Measurements from ENCODE around the gene PDZD8. TPM values are rescaled to one million over a fixed set of nuclear protein-coding genes. Genes with fewer than 3 reads are reported as not detected.
A peak's percentile ranks its signal among the peaks of the same experiment; 100 is the strongest.

Gene PDZD8
- total and polyA plus RNA-seq, 5 donors, result 3.7 to 25.9 (median 24.0) TPM

GRCh38 chr10:117411479-117412399 is 36.5 kb upstream of the PDZD8 start:
- Histone ChIP-seq H3K4me3 (ENCODE audit: low read length) (no peak overlapping the region), H3K27ac (ENCODE audit: low read length) (no peak overlapping the region), H3K27me3 (ENCODE audit: control insufficient read depth, insufficient read depth) (no peaks in the 10 kb centered on the region), H3K4me1 (ENCODE audit: control insufficient read depth, insufficient read depth, low read length) (no peaks in the 10 kb centered on the region), H3K9me3 (ENCODE audit: control insufficient read depth, low read length) (no peaks in the 10 kb centered on the region)
- peak in 1 of 3 donors; percentile 71 for DNase-seq
- WGBS, result 63% methylated on average over 8 of the region's 8 CpGs
- no peak for ATAC-seq
- intact Hi-C loops (cut with DNase I), result no loop called here

DNA sequence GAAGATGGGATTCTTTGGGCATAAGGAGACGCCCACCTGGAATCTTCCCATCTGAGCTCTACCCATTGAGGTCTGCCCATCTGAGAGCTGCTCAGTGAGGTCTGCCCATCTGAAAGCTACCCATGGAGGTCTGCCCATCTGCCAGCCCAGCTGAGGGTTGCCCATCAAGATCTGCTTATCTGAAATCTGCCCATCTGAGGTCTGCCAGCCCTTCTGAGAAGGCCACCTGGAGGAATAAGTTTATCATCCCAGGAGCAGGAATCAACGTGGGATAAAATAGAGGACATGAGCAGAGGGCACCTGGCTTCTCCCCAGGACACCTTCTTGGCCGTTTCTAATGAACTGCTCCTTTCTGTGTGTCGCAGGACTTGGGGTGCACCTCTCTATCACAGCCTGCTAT is 35.3 kb upstream of the PDZD8 start:
- no peaks in the 10 kb centered on the region for H3K9me3 ChIP-seq (ENCODE audit: control insufficient read depth, low read length)
- DNase-seq (no peak), ATAC-seq (no peak)
- no peak overlapping the region for H3K4me3 ChIP-seq (ENCODE audit: low read length)
- no peaks in the 10 kb centered on the region for H3K27me3 ChIP-seq (ENCODE audit: control insufficient read depth, insufficient read depth)
- intact Hi-C loops (cut with DNase I), result no loop called here
- H3K27ac ChIP-seq (ENCODE audit: low read length), result no peak overlapping the region
- H3K4me1 ChIP-seq (ENCODE audit: control insufficient read depth, insufficient read depth, low read length), result no peaks in the 10 kb centered on the region
- 82% methylated on average over 4 of the region's 4 CpGs for WGBS

DNA sequence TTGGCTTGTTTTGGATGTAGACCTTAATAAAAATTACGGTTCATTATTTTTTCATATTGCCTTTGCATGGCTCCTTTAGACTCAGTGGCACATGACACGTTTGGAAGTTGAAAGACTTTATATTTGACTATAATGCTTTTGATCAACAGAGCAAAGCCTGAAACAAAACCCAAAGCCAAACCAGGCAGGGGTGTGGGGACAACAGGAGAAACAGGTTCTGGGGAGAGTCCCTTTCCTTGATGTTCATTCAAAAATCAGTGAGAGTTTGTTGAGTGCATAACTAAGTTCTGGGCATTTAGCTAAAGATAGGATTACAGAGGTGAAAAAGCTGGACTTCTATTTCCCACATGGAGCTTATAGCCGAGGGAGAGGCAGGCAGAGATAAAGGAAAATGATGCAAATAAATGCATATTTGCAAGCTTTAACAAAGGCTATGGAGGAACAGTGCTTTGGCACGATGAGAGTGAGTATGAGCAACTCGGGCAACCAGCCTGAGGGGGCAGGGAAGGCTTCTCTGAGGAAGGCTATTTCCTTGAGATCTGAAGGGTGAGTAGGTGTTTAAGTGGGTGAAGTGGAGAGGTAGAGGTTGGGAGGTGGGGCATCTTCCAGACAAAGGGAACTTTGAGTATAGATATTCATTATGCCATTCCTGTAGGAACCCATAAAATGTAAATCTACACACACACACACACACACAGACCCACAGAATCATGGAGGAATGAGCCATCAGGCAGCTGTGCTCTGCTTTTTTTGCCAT is 34.5 kb upstream of the PDZD8 start:
- intact Hi-C loops (cut with DNase I), result no loop called here
- Histone ChIP-seq H3K27me3 (ENCODE audit: control insufficient read depth, insufficient read depth) (no peaks in the 10 kb centered on the region), H3K9me3 (ENCODE audit: control insufficient read depth, low read length) (no peaks in the 10 kb centered on the region), H3K27ac (ENCODE audit: low read length) (no peak overlapping the region), H3K4me1 (ENCODE audit: control insufficient read depth, insufficient read depth, low read length) (no peaks in the 10 kb centered on the region), H3K4me3 (ENCODE audit: low read length) (no peak overlapping the region)
- 76% methylated on average over 5 of the region's 5 CpGs for WGBS
- no peak for DNase-seq
- ATAC-seq, result no peak

GRCh38 chr10:117408436-117409384 is 33.5 kb upstream of the PDZD8 start:
- no peak overlapping the region for H3K4me3 ChIP-seq (ENCODE audit: low read length)
- intact Hi-C loops (cut with DNase I), result no loop called here
- no peak overlapping the region for H3K27ac ChIP-seq (ENCODE audit: low read length)
- H3K27me3 ChIP-seq (ENCODE audit: control insufficient read depth, insufficient read depth), result no peaks in the 10 kb centered on the region
- no peaks in the 10 kb centered on the region for H3K4me1 ChIP-seq (ENCODE audit: control insufficient read depth, insufficient read depth, low read length)
- H3K9me3 ChIP-seq (ENCODE audit: control insufficient read depth, low read length), result no peaks in the 10 kb centered on the region
- 61% methylated on average over 5 of the region's 5 CpGs for WGBS
- DNase-seq, result no peak
- no peak for ATAC-seq

GRCh38 chr10:117405730-117406129 is 30.5 kb upstream of the PDZD8 start:
- Histone ChIP-seq H3K9me3 (ENCODE audit: control insufficient read depth, low read length) (no peaks in the 10 kb centered on the region), H3K4me1 (ENCODE audit: control insufficient read depth, insufficient read depth, low read length) (no peaks in the 10 kb centered on the region), H3K27me3 (ENCODE audit: control insufficient read depth, insufficient read depth) (no peaks in the 10 kb centered on the region), H3K27ac (ENCODE audit: low read length) (no peak overlapping the region), H3K4me3 (ENCODE audit: low read length) (no peak overlapping the region)
- intact Hi-C loops (cut with DNase I), result no loop called here
- ATAC-seq, result no peak
- 79% methylated on average over 3 of the region's 3 CpGs for WGBS
- DNase-seq, result no peak

GRCh38 chr10:117400329-117400728 is 25.1 kb upstream of the PDZD8 start:
- WGBS, result 90% methylated on average over 3 of the region's 3 CpGs
- no peaks in the 10 kb centered on the region for H3K27me3 ChIP-seq (ENCODE audit: control insufficient read depth, insufficient read depth)
- ATAC-seq (no peak), DNase-seq (no peak)
- no peak overlapping the region for H3K4me3 ChIP-seq (ENCODE audit: low read length)
- no peaks in the 10 kb centered on the region for H3K4me1 ChIP-seq (ENCODE audit: control insufficient read depth, insufficient read depth, low read length)
- no peaks in the 10 kb centered on the region for H3K9me3 ChIP-seq (ENCODE audit: control insufficient read depth, low read length)
- H3K27ac ChIP-seq (ENCODE audit: low read length), result no peak overlapping the region
- intact Hi-C loops (cut with DNase I), result no loop called here

GRCh38 chr10:117399341-117400196 is 24.3 kb upstream of the PDZD8 start:
- H3K4me3 ChIP-seq (ENCODE audit: low read length), result no peak overlapping the region
- no peak overlapping the region for H3K27ac ChIP-seq (ENCODE audit: low read length)
- WGBS, result 79% methylated on average over 6 of the region's 6 CpGs
- intact Hi-C loops (cut with DNase I), result no loop called here
- H3K4me1 ChIP-seq (ENCODE audit: control insufficient read depth, insufficient read depth, low read length), result no peaks in the 10 kb centered on the region
- no peaks in the 10 kb centered on the region for H3K9me3 ChIP-seq (ENCODE audit: control insufficient read depth, low read length)
- H3K27me3 ChIP-seq (ENCODE audit: control insufficient read depth, insufficient read depth), result no peaks in the 10 kb centered on the region
- DNase-seq (no peak), ATAC-seq (no peak)

DNA sequence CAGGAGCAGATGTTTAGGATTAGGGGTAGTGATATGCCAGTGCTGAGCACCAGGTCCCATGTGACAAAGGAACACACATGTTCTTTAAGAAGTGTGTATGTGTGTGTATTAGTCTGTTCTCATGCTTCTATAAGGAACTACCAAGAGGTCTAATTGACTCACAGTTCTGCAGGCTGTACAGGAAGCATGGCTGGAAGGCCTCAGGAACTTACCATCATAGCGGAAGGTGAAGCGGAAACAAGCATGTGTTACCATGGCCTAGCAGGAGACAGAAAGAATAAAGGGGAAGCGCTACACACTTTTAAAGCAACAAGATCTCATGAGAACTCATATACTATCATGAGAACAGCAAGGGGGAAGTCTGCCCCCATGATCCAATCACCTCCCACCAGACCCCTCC is 22.8 kb upstream of the PDZD8 start:
- Histone ChIP-seq H3K27me3 (ENCODE audit: control insufficient read depth, insufficient read depth) (no peaks in the 10 kb centered on the region), H3K9me3 (ENCODE audit: control insufficient read depth, low read length) (no peaks in the 10 kb centered on the region), H3K4me3 (ENCODE audit: low read length) (no peak overlapping the region), H3K27ac (ENCODE audit: low read length) (no peak overlapping the region), H3K4me1 (ENCODE audit: control insufficient read depth, insufficient read depth, low read length) (no peaks in the 10 kb centered on the region)
- no peak for ATAC-seq
- intact Hi-C loops (cut with DNase I), result no loop called here
- 93% methylated on average over 3 of the region's 3 CpGs for WGBS
- DNase-seq, result no peak

GRCh38 chr10:117391436-117392205 is 16.4 kb upstream of the PDZD8 start:
- Histone ChIP-seq H3K27me3 (ENCODE audit: control insufficient read depth, insufficient read depth) (peaks cover 3% of the 10 kb centered on the region), H3K9me3 (ENCODE audit: control insufficient read depth, low read length) (no peaks in the 10 kb centered on the region), H3K4me3 (ENCODE audit: low read length) (no peak overlapping the region), H3K4me1 (ENCODE audit: control insufficient read depth, insufficient read depth, low read length) (no peaks in the 10 kb centered on the region), H3K27ac (ENCODE audit: low read length) (no peak overlapping the region)
- ATAC-seq (peak; percentile 57 to 72), DNase-seq (peak in 2 of 3 donors; percentile 22 to 66)
- intact Hi-C loops (cut with DNase I), result no loop called here
- WGBS, result 36% methylated on average over 4 of the region's 4 CpGs

All from right cardiac atrium (tissue), 5 donors.